Measurements from ENCODE around the gene LRIT2. TPM values are rescaled to one million over a fixed set of nuclear protein-coding genes. Genes with fewer than 3 reads are reported as not detected.

The LRIT2 gene
- total RNA-seq, 1 experiment from 2014 or later, result not detected

GRCh38 chr10:84230359-84230758 lies 5.0 kb upstream of the LRIT2 start:
- Histone ChIP-seq H3K23ac (ENCODE audit: insufficient read length, low read depth, low read length) (no peak overlapping the region), H3K79me1 (ENCODE audit: insufficient read depth, low read depth, low read length, poor library complexity, severe bottlenecking) (no peaks in the 10 kb centered on the region), H4K5ac (ENCODE audit: insufficient read length, low read depth, low read length) (no peak overlapping the region), H2BK12ac (ENCODE audit: insufficient read length, low read depth, low read length) (no peak overlapping the region), H3K9me3 (ENCODE audit: control insufficient read depth, low read depth, low read length) (no peaks in the 10 kb centered on the region), H4K20me1 (ENCODE audit: control insufficient read depth, insufficient read depth, insufficient read length) (no peaks in the 10 kb centered on the region), H2AFZ (ENCODE audit: low read length) (no peak overlapping the region), H2BK5ac (ENCODE audit: insufficient read length, low read length) (no peak overlapping the region), H2BK20ac (ENCODE audit: low read depth, low read length, poor library complexity, severe bottlenecking) (no peak overlapping the region), H3K4me2 (ENCODE audit: insufficient read depth, insufficient read length, low read length) (no peak overlapping the region), H3K23me2 (ENCODE audit: insufficient read length, low read depth, low read length, poor library complexity, severe bottlenecking) (no peaks in the 10 kb centered on the region), H4K91ac (ENCODE audit: insufficient read length, low read depth, low read length) (no peak overlapping the region), H3K56ac (ENCODE audit: insufficient read length, low read depth, low read length) (no peak overlapping the region), H3K79me2 (ENCODE audit: insufficient read depth, low read length) (no peaks in the 10 kb centered on the region), H3T11ph (ENCODE audit: low read length) (no peak overlapping the region), H3K9ac (ENCODE audit: extremely low read depth, insufficient read length, low read length) (no peak overlapping the region), H3K27ac (ENCODE audit: insufficient read length, low read depth, low read length) (no peak overlapping the region), H4K8ac (replicated peaks; ENCODE audit: insufficient read length, low read depth, low read length) (no peak overlapping the region), H2AK5ac (ENCODE audit: insufficient read length, low read length) (no peak overlapping the region), H3K4ac (ENCODE audit: low read depth, low read length) (no peak overlapping the region), H3K27me3 (ENCODE audit: insufficient read depth, low read length) (no peaks in the 10 kb centered on the region; the same call in 1 of the 2 replicates), H2BK15ac (ENCODE audit: low read depth, low read length) (no peak overlapping the region), H3K14ac (ENCODE audit: insufficient read depth, low read length) (no peak overlapping the region), H3K18ac (ENCODE audit: insufficient read length, low read depth, low read length) (no peak overlapping the region), H3K4me1 (ENCODE audit: insufficient read depth, low read length) (no peaks in the 10 kb centered on the region), H2BK120ac (ENCODE audit: low read depth, low read length, poor library complexity, severe bottlenecking) (no peak overlapping the region)
- H3K4me3 Mint-ChIP-seq, result no peak overlapping the region
- no peak overlapping the region for H3K27ac Mint-ChIP-seq
- H3K9me3 Mint-ChIP-seq, result no peaks in the 10 kb centered on the region
- H3K4me1 Mint-ChIP-seq, result no peaks in the 10 kb centered on the region
- no peak for TF ChIP-seq CTCF (conservative IDR thresholded peaks at IDR 0.05)
- no peak for DNase-seq
- no peaks in the 10 kb centered on the region; a peak in 1 of 7 replicates for H3K36me3 Mint-ChIP-seq (ENCODE audit: insufficient read depth in 1 of 3, low read depth in 3 of 3)
- H3K27me3 Mint-ChIP-seq (ENCODE audit: low read depth), result peaks cover 25% of the 10 kb centered on the region
- no CpG with 5 or more reads among the region's 1 CpG for WGBS (ENCODE audit: extremely low coverage, insufficient read length, low lambda C conversion rate)

Measured in H9 (cell line).